Right lobe of liver (tissue), 6 donors: Measurements from ENCODE around the gene ANTXR1. TPM values are rescaled to one million over a fixed set of nuclear protein-coding genes. Genes with fewer than 3 reads are reported as not detected.
A peak's percentile ranks its signal among the peaks of the same experiment; 100 is the strongest.

Experiments used
- ATAC-seq, 4 donors: fragments of 200-7000 bp; cut with Tn5 transposase; one replicate each; pipeline ENCODE4 v1.9.1; 2020; ENCODE audit warnings: mild to moderate bottlenecking in 4 of 4, moderate library complexity in 4 of 4
- DNase-seq, 3 donors: peaks; one replicate each; pipeline ENCODE4 v3.0.0-alpha.2; 2020
- H3K27ac ChIP-seq, 3 donors: fragments of 200-600 bp; one replicate each; pipeline ENCODE4 v1.8.0; 2022
- H3K27me3 ChIP-seq, 2 donors: fragments of 200-600 bp; one replicate each; pipeline ENCODE4 v1.8.0; 2022
- H3K36me3 ChIP-seq, 4 donors: fragments of 200-600 bp; sonication (generic) in 1 of 4; one replicate each; pipeline versions ENCODE4 v1.5.1 to v1.8.0; 2017 to 2022; ENCODE audit warnings: control low read depth in 1 of 4
- H3K4me1 ChIP-seq, 4 donors: fragments of 200-600 bp; sonication (generic) in 1 of 4; one replicate each; pipeline versions ENCODE4 v1.5.1 to v1.8.0; 2017 to 2022; ENCODE audit warnings: control low read depth in 1 of 4
- H3K4me3 ChIP-seq, 3 donors: fragments of 200-600 bp; one replicate each; pipeline ENCODE4 v1.8.0; 2022
- H3K9me3 ChIP-seq, 4 donors: fragments of 200-600 bp; sonication (generic) in 1 of 4; one replicate each; pipeline versions ENCODE4 v1.5.1 to v1.8.0; 2017 to 2022; ENCODE audit warnings: control low read depth in 1 of 4
- POLR2A ChIP-seq: fragments of 450-650 bp; IDR thresholded peaks from one replicate; pipeline ENCODE4 v1.6.1; 2017; ENCODE audit warnings: antibody characterized with exemption, mild to moderate bottlenecking
- WGBS: methylation state at CpG from one replicate; pipeline ENCODE4 v1.1.6; 2018; ENCODE audit warnings: low coverage, low lambda C conversion rate; ENCODE audit not compliant: insufficient coverage; ENCODE audit errors: missing lambda C conversion rate; 5-methylcytosine and 5-hydroxymethylcytosine counted together
- intact Hi-C, 2 donors: fragments of 100-400 bp; cut with DNase I; formaldehyde crosslinking; loops; one replicate each; pipeline versions ENCODE4 v1.11.2 to v1.14.1; 2022
- total RNA-seq, 6 experiments: library from RNA; depleted of rRNA in 2 of 6; stranded (reverse); fragments of >200 nt in 2 of 6; fragmentation: NEBNext Ultra II Directional in 3 of 6; extraction: Animal tissue kit (Norgen Biotek cat#: 25700) in 3 of 6; gene quantifications; one replicate each; pipeline versions ENCODE4 v1.1.0 to v1.2.4, GENCODE V29; 2016 to 2023
- TF ChIP-seq, protein P1 (sequence below), 4 donors: fragments of 200-600 bp in 3 of 4; fragments of 450-650 bp in 1 of 4; IDR thresholded peaks; one replicate each; pipeline versions ENCODE4 v1.5.1 to v1.8.0; 2016 to 2022; ENCODE audit warnings: antibody characterized with exemption in 4 of 4, mild to moderate bottlenecking in 2 of 4
- donor health status: DM: no; HTN: yes; CAD: no.
- donor health status: DM: no; HTN: no; CAD: no.
- donor health status: DM: no; HTN: no; CAD: no.
- donor health status: DM: no; HTN: yes; CAD: no.
- donor health status: DM: no; HTN: yes; CAD: no.

Gene ANTXR1
- total RNA-seq, 6 experiments from 2014 or later, result 1.1 to 4.1 (median 2.9) TPM

DNA sequence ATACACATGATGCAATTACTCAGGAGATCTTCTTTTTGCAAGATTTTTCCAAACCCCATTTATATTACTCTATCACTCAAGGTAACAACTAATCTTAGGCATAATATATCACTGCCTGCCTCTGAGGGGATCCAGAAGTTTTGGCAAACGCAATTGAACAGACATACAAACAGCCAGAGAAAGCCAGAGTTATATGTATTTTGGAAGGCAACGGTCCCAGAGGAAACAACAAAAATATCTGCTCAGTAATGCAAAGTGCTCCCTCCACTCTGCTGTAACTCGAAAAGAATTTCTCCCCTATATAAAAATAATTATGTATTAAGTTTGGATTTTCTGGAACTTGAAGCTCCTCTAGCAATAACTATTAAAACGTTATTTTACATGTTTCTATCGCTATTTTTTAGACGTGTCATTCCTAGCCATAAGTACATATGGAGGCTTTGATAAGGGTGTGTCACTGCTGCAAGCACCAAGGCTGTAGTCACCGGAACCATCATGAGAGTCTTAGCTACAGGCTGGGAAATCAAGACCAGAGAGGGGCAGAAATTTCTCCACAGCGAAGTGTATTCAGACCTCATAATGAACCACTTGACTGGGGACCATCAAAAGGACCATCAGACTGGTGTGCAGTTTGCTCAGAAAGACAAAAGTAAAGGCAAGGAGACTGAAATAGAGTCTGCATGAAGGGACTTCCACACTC, 42.3 kb upstream of the ANTXR1 start:
- DNase-seq (no peak), ATAC-seq (no peak)
- Histone ChIP-seq H3K27me3 (no peaks in the 10 kb centered on the region), H3K27ac (no peak overlapping the region), H3K4me1 (peaks cover 0 to 5% (median 0%) of the 10 kb centered on the region in 4 donors), H3K9me3 (no peaks in the 10 kb centered on the region), H3K4me3 (no peak overlapping the region), H3K36me3 (no peaks in the 10 kb centered on the region)
- WGBS, result 71% methylated on average over 8 of the region's 8 CpGs
- TF ChIP-seq POLR2A, result no peak
- TF ChIP-seq, protein P1, sequence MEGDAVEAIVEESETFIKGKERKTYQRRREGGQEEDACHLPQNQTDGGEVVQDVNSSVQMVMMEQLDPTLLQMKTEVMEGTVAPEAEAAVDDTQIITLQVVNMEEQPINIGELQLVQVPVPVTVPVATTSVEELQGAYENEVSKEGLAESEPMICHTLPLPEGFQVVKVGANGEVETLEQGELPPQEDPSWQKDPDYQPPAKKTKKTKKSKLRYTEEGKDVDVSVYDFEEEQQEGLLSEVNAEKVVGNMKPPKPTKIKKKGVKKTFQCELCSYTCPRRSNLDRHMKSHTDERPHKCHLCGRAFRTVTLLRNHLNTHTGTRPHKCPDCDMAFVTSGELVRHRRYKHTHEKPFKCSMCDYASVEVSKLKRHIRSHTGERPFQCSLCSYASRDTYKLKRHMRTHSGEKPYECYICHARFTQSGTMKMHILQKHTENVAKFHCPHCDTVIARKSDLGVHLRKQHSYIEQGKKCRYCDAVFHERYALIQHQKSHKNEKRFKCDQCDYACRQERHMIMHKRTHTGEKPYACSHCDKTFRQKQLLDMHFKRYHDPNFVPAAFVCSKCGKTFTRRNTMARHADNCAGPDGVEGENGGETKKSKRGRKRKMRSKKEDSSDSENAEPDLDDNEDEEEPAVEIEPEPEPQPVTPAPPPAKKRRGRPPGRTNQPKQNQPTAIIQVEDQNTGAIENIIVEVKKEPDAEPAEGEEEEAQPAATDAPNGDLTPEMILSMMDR (IDR thresholded peaks at IDR 0.05), result no peak
- intact Hi-C loops, result no loop called here

DNA sequence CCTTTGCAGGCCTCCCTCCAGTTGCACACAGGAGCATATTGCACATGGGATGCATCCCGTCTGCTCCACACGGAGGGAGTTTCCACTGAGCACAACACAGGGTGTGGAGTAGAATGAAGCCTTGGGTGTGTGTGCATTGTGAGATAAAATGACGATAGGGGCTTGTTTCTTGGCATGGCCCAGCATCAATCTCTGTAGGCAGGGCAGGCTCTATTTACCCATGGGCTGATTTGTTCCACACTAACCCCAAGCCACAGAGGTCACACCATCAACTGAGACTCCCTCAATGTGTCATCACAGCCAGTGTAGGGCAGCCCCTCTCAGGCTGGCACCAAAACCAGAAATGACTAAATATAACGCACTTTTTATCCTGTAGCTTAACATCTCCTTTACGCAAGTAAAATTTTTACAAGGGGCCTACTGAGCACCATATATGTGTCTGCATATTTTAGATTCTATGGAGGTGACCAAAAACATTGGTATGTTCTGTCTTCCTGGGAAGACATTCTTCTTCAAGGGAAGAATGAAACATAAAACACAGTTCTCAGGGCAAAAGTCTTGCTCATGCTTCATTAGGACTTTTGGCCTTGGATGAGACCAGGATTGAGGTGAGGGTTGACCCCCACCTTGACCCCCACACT, 41.3 kb upstream of the ANTXR1 start:
- no peaks in the 10 kb centered on the region for H3K27me3 ChIP-seq
- intact Hi-C loops, result no loop called here
- no peak overlapping the region for H3K4me3 ChIP-seq
- H3K4me1 ChIP-seq, result peaks cover 0 to 12% (median 0%) of the 10 kb centered on the region in 4 donors
- no peak for DNase-seq
- H3K27ac ChIP-seq, result no peak overlapping the region
- ATAC-seq, result no peak
- H3K36me3 ChIP-seq, result no peaks in the 10 kb centered on the region
- TF ChIP-seq POLR2A, result no peak
- TF ChIP-seq, protein P1 (IDR thresholded peaks at IDR 0.05), result no peak
- 71% methylated on average over 3 of the region's 5 CpGs for WGBS
- no peaks in the 10 kb centered on the region for H3K9me3 ChIP-seq

GRCh38 chr2:68974251-68974650, 38.7 kb upstream of the ANTXR1 start, which contains the start of gene GKN1:
TSS of gene GKN1 (plus strand) at chr2:68974636. CDS start at chr2:68974678, 42 bp downstream.
- WGBS, result 56% methylated on average over 3 of the region's 3 CpGs

GRCh38 chr2:68974946-68975665, 37.9 kb upstream of the ANTXR1 start:
- Histone ChIP-seq H3K36me3 (no peaks in the 10 kb centered on the region), H3K4me1 (peaks cover 0 to 12% (median 0%) of the 10 kb centered on the region in 4 donors), H3K4me3 (no peak overlapping the region), H3K27ac (no peak overlapping the region), H3K27me3 (no peaks in the 10 kb centered on the region), H3K9me3 (no peaks in the 10 kb centered on the region)
- ATAC-seq, result peak in 1 of 4 donors; percentile 11
- WGBS, result 59% methylated on average over 8 of the region's 9 CpGs
- TF ChIP-seq, protein P1 (IDR thresholded peaks at IDR 0.05), result no peak
- no peak for TF ChIP-seq POLR2A
- no peak for DNase-seq
- intact Hi-C loops, result no loop called here

More at GRCh38 chr2:68974251-68974650, 38.7 kb upstream of the ANTXR1 start, which contains the start of gene GKN1:
- peaks cover 0 to 12% (median 0%) of the 10 kb centered on the region in 4 donors for H3K4me1 ChIP-seq
- no peak for ATAC-seq
- intact Hi-C loops, result no loop called here
- no peaks in the 10 kb centered on the region for H3K9me3 ChIP-seq
- TF ChIP-seq POLR2A, result no peak
- H3K4me3 ChIP-seq, result no peak within 1 kb of the TSS
- H3K27me3 ChIP-seq, result no peaks in the 10 kb centered on the region
- no peak within 1 kb of the TSS for H3K27ac ChIP-seq
- no peaks in the 10 kb centered on the region for H3K36me3 ChIP-seq
- no peak for DNase-seq
